Osteoblast (primary cell): ENCODE results near the gene NPAS1. TPM values are rescaled to one million over a fixed set of nuclear protein-coding genes. Genes with fewer than 3 reads are reported as not detected.

ENCODE experiments used
- DNase-seq: peaks from one replicate; pipeline ENCODE4 v3.0.0; 2011; ENCODE audit warnings: low spot score, mixed read lengths; ENCODE audit not compliant: insufficient read length; ENCODE audit errors: missing footprints
- H2AFZ ChIP-seq: 2 replicates; pipeline ENCODE4 v1.6.0; 2011; ENCODE audit warnings: mild to moderate bottlenecking, low read length
- H3K27ac ChIP-seq: 2 replicates; pipeline ENCODE4 v1.5.1; 2011; ENCODE audit warnings: mild to moderate bottlenecking, low read depth, low read length, moderate library complexity
- H3K27me3 ChIP-seq: 2 replicates; pipeline ENCODE4 v1.6.0; 2012; ENCODE audit warnings: mild to moderate bottlenecking, control low read depth, inconsistent platforms, low read length, moderate library complexity; ENCODE audit not compliant: insufficient read depth
- H3K36me3 ChIP-seq: 2 replicates; pipeline ENCODE4 v1.5.1; 2011; ENCODE audit warnings: mild to moderate bottlenecking, low read length, control low read depth, moderate library complexity; ENCODE audit not compliant: insufficient read depth
- H3K4me1 ChIP-seq: 2 replicates; pipeline ENCODE4 v1.5.1; 2011; ENCODE audit warnings: mild to moderate bottlenecking, low read length, control low read depth, moderate library complexity; ENCODE audit not compliant: insufficient read depth
- H3K4me2 ChIP-seq: 2 replicates; pipeline ENCODE4 v1.6.0; 2011; ENCODE audit warnings: mild to moderate bottlenecking, low read length; ENCODE audit not compliant: insufficient read depth
- H3K4me3 ChIP-seq: fragments of 200-600 bp; sonication (generic); 3 replicates; pipeline ENCODE4 v1.5.1; 2012; ENCODE audit warnings: mild to moderate bottlenecking, low read length, inconsistent platforms; ENCODE audit not compliant: insufficient read depth
- H3K79me2 ChIP-seq: 2 replicates; pipeline ENCODE4 v1.6.0; 2012; ENCODE audit warnings: mild to moderate bottlenecking, low read length, control low read depth, inconsistent platforms; ENCODE audit not compliant: insufficient read depth
- H3K9me3 ChIP-seq: 2 replicates; pipeline ENCODE4 v1.5.1; 2011; ENCODE audit warnings: low read depth, low read length, control low read depth
- H4K20me1 ChIP-seq: 2 replicates; pipeline ENCODE4 v1.6.0; 2012; ENCODE audit warnings: mild to moderate bottlenecking, low read length, control low read depth; ENCODE audit not compliant: insufficient read depth
- CTCF ChIP-seq: IDR thresholded peaks from 2 replicates; pipeline ENCODE4 v1.5.1; 2011; ENCODE audit warnings: mild to moderate bottlenecking, low read depth, low read length, moderate library complexity; ENCODE audit errors: extremely low read depth
- total RNA-seq: library from RNA; depleted of rRNA; stranded (reverse); fragments of >200 nt; gene quantifications from 2 replicates; pipeline ENCODE4 v1.2.3, GENCODE V29; 2012

The NPAS1 gene
- total RNA-seq, 1 donor = 0.72 TPM

GRCh38 chr19:46977548-46977947 lies 42.1 kb upstream of the NPAS1 start:
- no peak overlapping the region for H3K4me3 ChIP-seq
- H3K79me2 ChIP-seq = peaks cover 56% of the 10 kb centered on the region
- DNase-seq = peak; percentile 50
- H4K20me1 ChIP-seq = no peaks in the 10 kb centered on the region
- peaks cover 63% of the 10 kb centered on the region for H3K4me1 ChIP-seq
- peaks cover 6% of the 10 kb centered on the region for H3K36me3 ChIP-seq
- no peak overlapping the region for H2AFZ ChIP-seq
- H3K4me2 ChIP-seq = peak overlapping the region; percentile 14
- H3K27me3 ChIP-seq = no peaks in the 10 kb centered on the region
- TF ChIP-seq CTCF = no peak
- H3K27ac ChIP-seq = peak overlapping the region; percentile 99
- no peaks in the 10 kb centered on the region for H3K9me3 ChIP-seq

DNA sequence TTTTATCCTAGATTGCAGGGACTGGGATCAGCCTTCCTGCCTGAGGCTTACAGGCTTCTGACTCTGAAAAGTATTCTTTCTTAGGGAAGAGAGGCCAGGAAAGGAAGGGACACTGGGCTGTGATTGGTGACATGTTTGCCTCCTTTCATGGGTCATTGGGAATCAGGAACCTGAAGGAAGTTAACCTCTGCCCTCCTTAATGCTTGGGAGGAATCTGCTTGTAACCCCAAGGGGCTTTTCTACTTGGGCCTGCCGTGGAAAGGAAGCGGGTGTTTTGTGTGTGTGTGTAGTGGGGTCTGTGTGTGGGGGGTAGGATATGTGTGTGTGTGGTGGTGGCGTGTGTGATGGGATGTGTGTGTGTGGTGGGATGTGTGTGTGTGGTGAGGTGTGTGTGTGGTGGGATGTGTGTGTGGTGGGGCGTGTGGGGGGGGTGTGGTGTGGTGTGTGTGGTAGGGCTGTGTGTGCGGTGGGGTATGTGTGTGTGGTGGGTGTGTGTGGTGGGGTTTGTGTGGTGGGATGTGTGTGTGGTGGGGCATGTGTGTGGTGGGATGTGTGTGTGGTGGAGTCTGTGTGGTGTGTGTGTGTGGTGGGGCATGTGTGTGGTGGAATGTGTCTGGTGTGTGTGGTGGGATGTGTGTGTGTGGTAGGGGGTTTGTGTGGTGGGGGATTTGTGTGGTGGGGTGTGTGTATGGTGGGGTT lies 41.3 kb upstream of the NPAS1 start:
- Histone ChIP-seq H2AFZ (no peak overlapping the region), H3K27ac (peak overlapping the region; percentile 99), H3K9me3 (no peaks in the 10 kb centered on the region), H3K79me2 (peaks cover 57% of the 10 kb centered on the region), H4K20me1 (no peaks in the 10 kb centered on the region), H3K36me3 (peaks cover 3% of the 10 kb centered on the region), H3K27me3 (no peaks in the 10 kb centered on the region), H3K4me3 (no peak overlapping the region), H3K4me2 (no peak overlapping the region), H3K4me1 (peaks cover 70% of the 10 kb centered on the region)
- no peak for DNase-seq
- no peak for TF ChIP-seq CTCF

DNA sequence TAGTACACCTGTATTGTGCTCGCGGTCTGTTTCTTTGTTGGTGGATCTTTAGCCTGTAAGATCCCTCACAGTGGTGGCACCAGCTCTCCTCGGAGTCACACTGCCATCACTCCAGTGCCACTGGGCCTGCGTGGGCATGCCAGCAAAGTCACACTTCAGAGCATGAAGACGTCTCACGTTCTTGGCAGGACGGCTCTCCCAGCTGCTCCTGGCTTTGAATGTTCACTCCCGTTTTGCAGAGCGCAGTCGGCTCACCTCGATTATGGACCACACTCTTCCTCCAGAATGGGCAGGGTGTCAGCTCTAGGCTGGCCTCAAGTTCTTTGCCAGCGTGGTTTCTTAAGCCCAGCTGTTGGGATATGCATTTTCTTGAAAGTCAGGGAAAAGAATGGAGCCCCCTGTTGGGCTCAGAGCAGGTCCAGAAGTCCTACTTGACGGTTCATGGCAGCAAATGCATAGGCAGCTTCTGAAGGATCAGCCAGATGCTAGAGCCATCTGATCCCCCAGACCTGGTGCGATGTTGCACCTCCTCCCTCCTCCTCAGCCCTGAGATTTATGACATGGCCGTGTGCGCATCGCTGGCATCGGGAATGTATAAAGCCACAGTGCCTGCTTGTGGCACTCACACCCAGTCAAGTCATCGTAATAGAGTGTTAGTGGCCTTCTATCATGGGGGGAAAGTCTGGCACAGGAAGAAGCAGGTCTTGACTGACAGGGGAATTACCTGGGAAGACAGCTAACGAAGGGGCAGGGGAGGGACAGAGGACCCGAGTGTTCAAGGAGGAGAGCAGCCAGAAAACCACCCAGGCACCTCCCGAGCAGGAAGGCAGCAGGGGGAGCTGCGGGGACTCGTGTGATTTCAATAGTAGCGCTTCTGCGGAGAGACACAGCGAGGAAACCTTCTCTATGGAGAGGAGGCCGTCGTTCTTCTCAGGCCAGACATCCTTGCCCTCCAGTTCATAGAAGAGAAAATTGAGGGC lies 40.2 kb upstream of the NPAS1 start:
- DNase-seq = peak; percentile 43
- no peak overlapping the region for H3K4me3 ChIP-seq
- H3K4me1 ChIP-seq = peaks cover 70% of the 10 kb centered on the region
- no peaks in the 10 kb centered on the region for H3K9me3 ChIP-seq
- H3K36me3 ChIP-seq = peaks cover 3% of the 10 kb centered on the region
- no peaks in the 10 kb centered on the region for H3K27me3 ChIP-seq
- H3K27ac ChIP-seq = peak overlapping the region; percentile 99
- no peaks in the 10 kb centered on the region for H4K20me1 ChIP-seq
- H2AFZ ChIP-seq = no peak overlapping the region
- H3K4me2 ChIP-seq = no peak overlapping the region
- peaks cover 56% of the 10 kb centered on the region for H3K79me2 ChIP-seq
- no peak for TF ChIP-seq CTCF

DNA sequence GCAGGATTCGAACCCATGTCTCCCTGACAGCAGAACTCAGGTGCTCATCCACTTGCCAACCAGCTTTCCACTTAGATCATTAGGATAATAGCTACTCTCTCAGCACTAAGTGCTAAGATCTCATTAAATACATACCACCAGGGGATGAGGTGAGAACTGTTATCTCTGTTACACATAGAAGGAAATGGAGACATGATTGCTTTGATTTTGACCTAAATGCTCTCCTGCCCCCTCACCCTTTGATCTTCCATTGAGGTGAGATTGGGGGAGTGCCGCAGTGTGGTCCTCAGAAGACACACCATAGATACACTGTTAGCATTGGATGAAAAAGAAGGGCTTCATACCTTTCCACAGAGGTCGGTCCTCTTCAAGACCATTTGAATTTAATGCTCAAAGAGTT lies 38.9 kb upstream of the NPAS1 start:
- Histone ChIP-seq H3K4me2 (no peak overlapping the region), H3K4me1 (peaks cover 66% of the 10 kb centered on the region), H3K36me3 (peaks cover 3% of the 10 kb centered on the region), H3K79me2 (peaks cover 67% of the 10 kb centered on the region), H2AFZ (no peak overlapping the region), H3K4me3 (no peak overlapping the region), H3K27ac (peak overlapping the region; percentile 82), H3K9me3 (no peaks in the 10 kb centered on the region), H4K20me1 (no peaks in the 10 kb centered on the region), H3K27me3 (no peaks in the 10 kb centered on the region)
- no peak for TF ChIP-seq CTCF
- no peak for DNase-seq
